ENCODE data around the gene BNC2. TPM values are rescaled to one million over a fixed set of nuclear protein-coding genes. Genes with fewer than 3 reads are reported as not detected.

BNC2 gene
- total RNA-seq, 4 donors from 2014 or later, result 17.2 to 26.7 (median 20.1) TPM

DNA sequence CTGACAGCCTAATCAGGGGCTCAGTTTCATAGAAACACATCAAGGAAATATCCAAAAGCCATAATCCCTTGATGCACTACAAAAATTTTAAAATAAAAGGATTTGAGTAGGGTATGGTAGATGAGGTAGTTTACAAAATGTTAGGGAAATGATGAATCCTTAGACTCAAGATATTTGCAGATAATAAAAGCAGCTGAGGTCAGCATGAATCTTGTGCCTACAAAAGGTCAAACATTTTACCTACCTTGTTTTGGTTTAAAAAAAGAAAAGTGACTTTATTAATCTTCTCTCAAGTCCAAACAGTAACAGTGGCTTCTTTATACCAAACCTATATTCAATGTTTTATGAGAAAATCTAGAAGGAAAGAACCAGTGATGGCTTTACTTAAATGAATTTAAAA is 135.5 kb downstream of the BNC2 start:
- TF ChIP-seq, protein P1, sequence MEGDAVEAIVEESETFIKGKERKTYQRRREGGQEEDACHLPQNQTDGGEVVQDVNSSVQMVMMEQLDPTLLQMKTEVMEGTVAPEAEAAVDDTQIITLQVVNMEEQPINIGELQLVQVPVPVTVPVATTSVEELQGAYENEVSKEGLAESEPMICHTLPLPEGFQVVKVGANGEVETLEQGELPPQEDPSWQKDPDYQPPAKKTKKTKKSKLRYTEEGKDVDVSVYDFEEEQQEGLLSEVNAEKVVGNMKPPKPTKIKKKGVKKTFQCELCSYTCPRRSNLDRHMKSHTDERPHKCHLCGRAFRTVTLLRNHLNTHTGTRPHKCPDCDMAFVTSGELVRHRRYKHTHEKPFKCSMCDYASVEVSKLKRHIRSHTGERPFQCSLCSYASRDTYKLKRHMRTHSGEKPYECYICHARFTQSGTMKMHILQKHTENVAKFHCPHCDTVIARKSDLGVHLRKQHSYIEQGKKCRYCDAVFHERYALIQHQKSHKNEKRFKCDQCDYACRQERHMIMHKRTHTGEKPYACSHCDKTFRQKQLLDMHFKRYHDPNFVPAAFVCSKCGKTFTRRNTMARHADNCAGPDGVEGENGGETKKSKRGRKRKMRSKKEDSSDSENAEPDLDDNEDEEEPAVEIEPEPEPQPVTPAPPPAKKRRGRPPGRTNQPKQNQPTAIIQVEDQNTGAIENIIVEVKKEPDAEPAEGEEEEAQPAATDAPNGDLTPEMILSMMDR (IDR thresholded peaks at IDR 0.05; ENCODE audit: low read depth), result no peak

DNA sequence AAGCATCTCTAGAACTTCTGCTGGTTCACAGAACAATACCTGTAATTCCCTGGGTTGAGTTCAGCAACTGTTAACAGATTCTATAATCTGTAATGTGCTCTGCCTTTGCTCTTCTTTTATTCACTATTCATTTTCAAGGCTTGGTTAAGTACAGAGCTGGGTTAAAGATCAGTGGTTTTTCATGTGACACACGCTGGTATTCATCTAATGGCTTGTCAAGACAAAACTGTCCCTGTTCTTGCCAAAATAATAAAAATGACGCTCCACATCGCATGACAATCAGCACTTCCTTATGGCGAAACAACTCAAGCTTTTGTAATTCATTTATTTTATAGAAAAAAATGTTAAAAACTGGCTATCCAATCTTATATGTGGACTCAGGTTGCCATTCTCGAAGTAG is 137.9 kb downstream of the BNC2 start:
- TF ChIP-seq, protein P1 (IDR thresholded peaks at IDR 0.05; ENCODE audit: low read depth), result no peak

DNA sequence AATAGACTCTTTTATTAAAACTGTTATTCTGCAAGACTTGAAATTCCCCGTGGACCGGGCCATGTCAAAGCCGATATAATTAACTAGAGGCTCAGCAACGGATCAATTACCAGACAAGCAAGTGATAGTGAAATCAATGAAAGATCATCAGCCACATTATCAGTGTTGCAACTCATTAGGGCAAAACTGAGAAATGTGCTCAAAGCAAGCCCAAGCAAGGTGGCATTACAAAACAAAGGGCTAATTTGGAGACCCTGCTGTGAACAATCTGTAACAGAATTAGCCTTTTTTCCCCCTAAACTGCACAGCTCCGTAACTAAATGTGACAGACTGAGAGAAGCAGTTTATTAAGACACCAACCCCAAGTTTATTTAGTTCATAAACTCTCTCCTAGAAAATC is 140.3 kb downstream of the BNC2 start:
- TF ChIP-seq, protein P1 (IDR thresholded peaks at IDR 0.05; ENCODE audit: low read depth), result no peak

DNA sequence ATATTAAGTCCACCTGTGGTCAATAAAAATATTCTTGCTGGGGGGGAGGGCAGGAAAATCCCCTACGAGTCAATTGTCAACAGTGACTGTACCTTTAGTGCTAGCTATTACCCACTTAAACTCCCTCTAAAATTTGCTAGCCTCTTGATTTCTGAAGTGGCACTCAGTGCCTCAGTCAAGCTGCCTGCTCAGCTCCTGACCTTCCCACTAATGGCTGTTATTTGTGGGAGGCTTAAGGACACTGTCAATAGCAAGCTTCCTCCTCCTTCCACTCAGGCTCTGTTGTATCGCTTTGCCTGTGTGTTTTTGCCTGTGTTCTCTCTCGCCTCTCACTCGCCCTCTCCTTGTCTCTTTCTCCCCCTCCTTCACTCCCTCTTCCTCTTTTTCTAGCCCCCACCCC is 140.8 kb downstream of the BNC2 start:
- TF ChIP-seq, protein P1 (IDR thresholded peaks at IDR 0.05; ENCODE audit: low read depth), result no peak

DNA sequence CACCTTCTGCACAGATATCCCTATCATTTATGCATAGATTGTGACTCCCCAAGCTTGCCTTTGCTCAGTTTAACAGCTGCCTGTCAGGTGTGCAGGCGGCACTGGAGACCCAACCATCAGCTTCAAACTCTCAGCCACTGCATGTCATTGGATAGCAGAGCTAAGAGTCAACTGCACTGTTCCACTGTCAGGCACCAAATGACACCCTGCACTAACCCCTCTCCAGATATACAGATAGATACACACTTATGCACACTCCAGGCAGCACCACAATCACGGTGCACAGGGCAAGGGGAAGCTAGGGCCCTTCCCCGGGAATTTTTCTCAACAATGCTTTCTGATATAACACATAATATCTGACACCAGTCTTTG is 142.3 kb downstream of the BNC2 start:
- TF ChIP-seq, protein P1 (IDR thresholded peaks at IDR 0.05; ENCODE audit: low read depth), result no peak

DNA sequence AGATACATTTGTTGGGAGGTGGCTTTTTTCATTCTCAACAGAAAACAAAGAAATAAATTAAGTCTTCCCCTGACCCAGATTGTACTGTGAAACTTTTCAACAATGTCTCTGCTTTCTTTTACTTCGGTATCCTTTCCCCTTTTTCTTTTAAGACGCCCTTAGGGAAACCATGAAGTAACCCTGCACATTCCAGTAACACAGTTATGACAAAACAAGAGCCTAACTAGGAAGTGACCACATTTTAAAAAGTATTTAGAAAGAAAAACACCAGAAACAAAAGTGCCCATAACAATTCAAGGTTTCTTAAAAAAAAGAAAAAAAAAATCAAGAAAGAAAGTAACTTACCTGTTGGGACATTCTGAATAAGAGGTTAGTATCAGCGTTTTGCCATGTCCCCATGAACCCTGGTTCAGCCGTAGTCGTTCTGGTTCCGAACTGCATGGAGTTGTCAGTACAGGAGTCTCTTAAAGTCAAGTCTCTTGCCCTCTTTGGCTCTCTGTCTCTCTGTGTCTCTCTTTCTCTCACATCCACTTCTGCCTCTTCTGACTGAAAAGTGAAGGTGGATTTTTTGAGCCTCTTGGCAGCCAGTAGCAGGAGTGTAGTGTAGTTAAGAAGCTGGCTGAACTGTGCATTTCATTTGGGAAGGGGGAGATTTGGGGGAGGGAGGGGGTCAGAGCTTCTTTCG is 142.9 kb downstream of the BNC2 start:
- TF ChIP-seq, protein P1 (IDR thresholded peaks at IDR 0.05; ENCODE audit: low read depth), result no peak

DNA sequence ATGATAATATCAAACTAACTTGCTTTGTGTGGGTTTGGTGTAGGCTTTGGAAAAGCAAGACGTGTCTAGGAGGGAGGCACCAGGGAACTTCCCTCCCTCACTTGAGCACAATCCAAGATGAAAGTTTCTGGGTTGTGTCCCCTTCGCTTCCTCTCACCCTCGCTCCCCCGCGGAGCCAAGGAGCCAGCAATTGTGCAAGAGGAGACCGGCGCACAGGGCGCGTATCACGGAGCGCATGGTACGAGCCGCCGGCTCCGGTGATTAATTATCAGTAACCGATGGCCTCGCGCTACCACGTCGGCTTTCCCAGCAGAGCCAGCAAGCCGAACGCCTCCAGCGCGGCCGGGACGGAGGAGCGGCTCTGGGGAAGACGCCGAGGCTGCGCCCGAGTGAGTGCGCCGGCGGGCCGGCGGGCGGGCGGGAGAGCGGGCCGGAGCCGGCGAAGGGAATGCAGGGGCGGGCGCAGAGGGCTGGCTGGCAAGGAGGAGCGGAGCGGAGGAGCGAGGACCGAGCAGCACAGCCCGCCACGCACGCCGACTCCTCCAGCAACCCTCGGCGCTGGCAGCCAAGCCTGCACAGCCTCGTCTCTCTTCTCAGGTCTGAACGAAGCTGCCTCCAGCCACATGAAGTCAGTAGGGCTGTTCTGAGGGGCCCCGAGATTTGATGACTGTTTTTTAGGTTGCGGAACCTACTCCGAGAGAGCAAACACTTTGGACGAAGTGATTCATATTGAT is 143.6 kb downstream of the BNC2 start:
- TF ChIP-seq, protein P1 (IDR thresholded peaks at IDR 0.05; ENCODE audit: low read depth), result no peak

Measured in subcutaneous adipose tissue (tissue), 4 donors.